C1 segment of cervical spinal cord (tissue), 14 donors: ENCODE data around the gene CFAP126.
A peak's percentile ranks its signal among the peaks of the same experiment; 100 is the strongest.
"Not testable (repeated sequence)": the region's sequence is repeated elsewhere in the genome, so short reads cannot be mapped to it uniquely, and the experiment has no call there.

Experiments used
- DNase-seq, 14 donors: peaks; one replicate each; lab custom pipeline; 2025; lab: John Stamatoyannopoulos, UW

The CFAP126 gene

GRCh38 chr1:161382214-161383019, 14.7 kb upstream of the CFAP126 start:
- peak in 1 of 14 donors; percentile 30 for DNase-seq

- no peak for DNase-seq
Observed at GRCh38 chr1:161381707-161382106, 14.0 kb upstream of the CFAP126 start.

GRCh38 chr1:161379071-161379470, 11.4 kb upstream of the CFAP126 start:
- DNase-seq: no peak

GRCh38 chr1:161378014-161378413, 10.3 kb upstream of the CFAP126 start:
- DNase-seq: no peak

- DNase-seq: no peak
Observed at GRCh38 chr1:161374373-161374772, 6.7 kb upstream of the CFAP126 start.

GRCh38 chr1:161373442-161373841, 5.8 kb upstream of the CFAP126 start:
- DNase-seq: no peak

GRCh38 chr1:161365207-161365606, 2.5 kb downstream of the CFAP126 start:
- no peak for DNase-seq

GRCh38 chr1:161364332-161364731, 3.3 kb downstream of the CFAP126 start:
- no peak for DNase-seq

- DNase-seq: no peak
Observed at GRCh38 chr1:161359291-161359690, 8.4 kb downstream of the CFAP126 start.

GRCh38 chr1:161357073-161357472, 10.6 kb downstream of the CFAP126 start:
- DNase-seq: no peak

- DNase-seq: no peak
Observed at GRCh38 chr1:161351482-161351881, 16.2 kb downstream of the CFAP126 start.

GRCh38 chr1:161350671-161351070, 17.0 kb downstream of the CFAP126 start:
- no peak for DNase-seq

- peak in 1 of 14 donors; percentile 11 for DNase-seq
Observed at GRCh38 chr1:161342821-161343220, 24.9 kb downstream of the CFAP126 start.

GRCh38 chr1:161342177-161342576, 25.5 kb downstream of the CFAP126 start:
- DNase-seq: no peak

- no peak for DNase-seq
Observed at GRCh38 chr1:161335796-161336195, 31.9 kb downstream of the CFAP126 start.

- DNase-seq: no peak
Observed at GRCh38 chr1:161333166-161333565, 34.5 kb downstream of the CFAP126 start.

GRCh38 chr1:161330346-161330745, 37.3 kb downstream of the CFAP126 start:
- DNase-seq: no peak

GRCh38 chr1:161324020-161324419, 43.7 kb downstream of the CFAP126 start:
- no peak for DNase-seq

GRCh38 chr1:161315841-161316674, 51.6 kb downstream of the CFAP126 start:
- not testable (repeated sequence) for DNase-seq
